Esophagus muscularis mucosa (tissue), 4 donors: ENCODE data around the gene THTPA. TPM values are rescaled to one million over a fixed set of nuclear protein-coding genes. Genes with fewer than 3 reads are reported as not detected.

Experiments used
- DNase-seq: peaks from one replicate; pipeline ENCODE4 v3.0.0-alpha.2; 2017; ENCODE audit errors: extremely low spot score
- H3K27ac ChIP-seq, 4 donors: fragments of 200-600 bp; sonication (generic); replicated peaks in 1 of 4; 1 replicate in 3 of 4; 2 replicates in 1 of 4; pipeline ENCODE4 v1.5.1; 2016 to 2019; ENCODE audit warnings: mild to moderate bottlenecking in 1 of 4
- H3K27me3 ChIP-seq, 4 donors: fragments of 200-600 bp; sonication (generic); one replicate each; pipeline versions ENCODE4 v1.5.1 to v1.6.0; 2016 to 2019
- H3K36me3 ChIP-seq, 4 donors: fragments of 200-600 bp; sonication (generic); one replicate each; pipeline ENCODE4 v1.5.1; 2016 to 2019
- H3K4me1 ChIP-seq, 4 donors: fragments of 200-600 bp; sonication (generic); one replicate each; pipeline ENCODE4 v1.5.1; 2016 to 2019
- H3K4me3 ChIP-seq, 4 donors: fragments of 200-600 bp; sonication (generic); 1 replicate in 2 of 4; 2 replicates in 2 of 4; pipeline ENCODE4 v1.5.1; 2016 to 2019; ENCODE audit warnings: mild to moderate bottlenecking in 4 of 4, moderate library complexity in 1 of 4
- H3K9me3 ChIP-seq, 4 donors: fragments of 200-600 bp; sonication (generic); 1 replicate in 3 of 4; 2 replicates in 1 of 4; pipeline ENCODE4 v1.5.1; 2016 to 2019
- EP300 ChIP-seq: sonication (generic); formaldehyde crosslinking; IDR thresholded peaks from one replicate; pipeline ENCODE4 v1.6.1; 2017; ENCODE audit warnings: antibody characterized with exemption
- POLR2A ChIP-seq: fragments of 450-650 bp; IDR thresholded peaks from one replicate; pipeline ENCODE4 v1.6.1; 2017; ENCODE audit warnings: antibody characterized with exemption, moderate library complexity, mild to moderate bottlenecking, low read depth
- POLR2AphosphoS5 ChIP-seq, 2 donors: sonication (generic); formaldehyde crosslinking; IDR thresholded peaks; one replicate each; pipeline ENCODE4 v1.6.1; 2017; ENCODE audit warnings: antibody characterized with exemption in 2 of 2
- WGBS: methylation state at CpG from one replicate; pipeline ENCODE4 v1.1.5; 2018; 5-methylcytosine and 5-hydroxymethylcytosine counted together
- intact Hi-C: fragments of 100-400 bp; cut with DNase I; formaldehyde crosslinking; loops from one replicate; pipeline ENCODE4 v1.15.1; 2023
- total RNA-seq, 4 donors: library from RNA; depleted of rRNA; stranded (reverse); fragments of >200 nt; gene quantifications; one replicate each; pipeline versions ENCODE4 v1.1.0 to v1.2.1, GENCODE V29; 2016
- TF ChIP-seq, protein P1 (sequence below), 3 experiments: fragments of 200-600 bp in 2 of 3; fragments of 450-650 bp in 1 of 3; sonication (generic) in 2 of 3; IDR thresholded peaks; one replicate each; pipeline ENCODE4 v1.5.1; 2017 to 2019; ENCODE audit warnings: antibody characterized with exemption in 3 of 3, mild to moderate bottlenecking in 2 of 3, moderate library complexity in 1 of 3

Gene THTPA
- total RNA-seq, 4 donors from 2014 or later, result 18.3 to 20.0 (median 19.7) TPM

- Histone ChIP-seq H3K9me3 (no peaks in the 10 kb centered on the region), H3K4me3 (no peak overlapping the region), H3K27me3 (no peaks in the 10 kb centered on the region), H3K36me3 (peaks cover 0 to 22% (median 4%) of the 10 kb centered on the region in 4 donors), H3K27ac (no peak overlapping the region), H3K4me1 (no peaks in the 10 kb centered on the region)
- WGBS, result 81% methylated on average over 7 of the region's 8 CpGs
- no peak for TF ChIP-seq POLR2AphosphoS5 (IDR thresholded peaks at IDR 0.05)
- no peak for TF ChIP-seq EP300
- TF ChIP-seq, protein P1, sequence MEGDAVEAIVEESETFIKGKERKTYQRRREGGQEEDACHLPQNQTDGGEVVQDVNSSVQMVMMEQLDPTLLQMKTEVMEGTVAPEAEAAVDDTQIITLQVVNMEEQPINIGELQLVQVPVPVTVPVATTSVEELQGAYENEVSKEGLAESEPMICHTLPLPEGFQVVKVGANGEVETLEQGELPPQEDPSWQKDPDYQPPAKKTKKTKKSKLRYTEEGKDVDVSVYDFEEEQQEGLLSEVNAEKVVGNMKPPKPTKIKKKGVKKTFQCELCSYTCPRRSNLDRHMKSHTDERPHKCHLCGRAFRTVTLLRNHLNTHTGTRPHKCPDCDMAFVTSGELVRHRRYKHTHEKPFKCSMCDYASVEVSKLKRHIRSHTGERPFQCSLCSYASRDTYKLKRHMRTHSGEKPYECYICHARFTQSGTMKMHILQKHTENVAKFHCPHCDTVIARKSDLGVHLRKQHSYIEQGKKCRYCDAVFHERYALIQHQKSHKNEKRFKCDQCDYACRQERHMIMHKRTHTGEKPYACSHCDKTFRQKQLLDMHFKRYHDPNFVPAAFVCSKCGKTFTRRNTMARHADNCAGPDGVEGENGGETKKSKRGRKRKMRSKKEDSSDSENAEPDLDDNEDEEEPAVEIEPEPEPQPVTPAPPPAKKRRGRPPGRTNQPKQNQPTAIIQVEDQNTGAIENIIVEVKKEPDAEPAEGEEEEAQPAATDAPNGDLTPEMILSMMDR (IDR thresholded peaks at IDR 0.05), result no peak
- no peak for TF ChIP-seq POLR2A
- DNase-seq, result no peak
- intact Hi-C loops, result no loop called here
Measured at GRCh38 chr14:23525611-23526010, 30.5 kb upstream of the THTPA start.

GRCh38 chr14:23528555-23528954 lies 27.5 kb upstream of the THTPA start:
- no peak for DNase-seq
- H3K36me3 ChIP-seq, result peaks cover 0 to 27% (median 6%) of the 10 kb centered on the region in 4 donors
- WGBS, result 63% methylated on average over 1 of the region's 1 CpG
- H3K27me3 ChIP-seq, result no peaks in the 10 kb centered on the region
- H3K4me1 ChIP-seq, result no peaks in the 10 kb centered on the region
- no peaks in the 10 kb centered on the region for H3K9me3 ChIP-seq
- intact Hi-C loops, result no loop called here
- H3K4me3 ChIP-seq, result no peak overlapping the region
- no peak overlapping the region for H3K27ac ChIP-seq
- TF ChIP-seq, protein P1 (IDR thresholded peaks at IDR 0.05), result no peak
- TF ChIP-seq POLR2AphosphoS5 (IDR thresholded peaks at IDR 0.05) (no peak), EP300 (no peak), POLR2A (no peak)

DNA sequence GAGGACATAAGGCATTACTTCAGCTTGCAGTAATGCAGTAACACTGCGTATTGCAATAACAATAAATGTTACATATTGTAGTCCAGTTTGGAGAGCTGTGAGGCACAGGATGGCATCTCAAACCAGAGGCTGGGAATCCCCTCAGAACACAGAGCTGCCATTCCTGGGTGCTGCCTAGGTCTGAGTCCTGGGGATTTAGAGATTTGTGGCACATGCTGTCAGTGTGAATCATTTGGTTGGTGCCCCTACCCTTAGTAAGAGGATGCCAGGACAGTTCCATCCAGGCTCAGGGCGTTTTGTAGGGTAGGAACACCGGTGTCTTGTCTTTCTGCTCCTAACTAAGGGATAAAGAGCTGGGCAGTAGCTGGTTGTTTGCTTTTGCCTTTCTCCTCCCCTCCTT lies 27.1 kb upstream of the THTPA start:
- Histone ChIP-seq H3K36me3 (peaks cover 0 to 31% (median 7%) of the 10 kb centered on the region in 4 donors), H3K9me3 (no peaks in the 10 kb centered on the region), H3K4me1 (no peaks in the 10 kb centered on the region), H3K27me3 (no peaks in the 10 kb centered on the region), H3K4me3 (no peak overlapping the region), H3K27ac (no peak overlapping the region)
- WGBS, result 80% methylated on average over 3 of the region's 3 CpGs
- TF ChIP-seq, protein P1 (IDR thresholded peaks at IDR 0.05), result no peak
- DNase-seq, result no peak
- intact Hi-C loops, result no loop called here

GRCh38 chr14:23530375-23531055 lies 25.6 kb upstream of the THTPA start:
- H3K27ac ChIP-seq, result peak overlapping the region in 1 of 4 donors; percentile 4
- no peaks in the 10 kb centered on the region for H3K9me3 ChIP-seq
- DNase-seq, result no peak
- 75% methylated on average over 9 of the region's 10 CpGs for WGBS
- TF ChIP-seq POLR2AphosphoS5 (IDR thresholded peaks at IDR 0.05) (no peak), POLR2A (no peak), EP300 (no peak)
- TF ChIP-seq, protein P1 (IDR thresholded peaks at IDR 0.05), result no peak
- no peaks in the 10 kb centered on the region for H3K27me3 ChIP-seq
- H3K4me1 ChIP-seq, result no peaks in the 10 kb centered on the region
- no peak overlapping the region for H3K4me3 ChIP-seq
- intact Hi-C loops, result no loop called here
- H3K36me3 ChIP-seq, result peaks cover 0 to 32% (median 6%) of the 10 kb centered on the region in 4 donors

- intact Hi-C loops, result no loop called here
- WGBS, result 94% methylated on average over 12 of the region's 12 CpGs
Measured at GRCh38 chr14:23531391-23531790, 24.7 kb upstream of the THTPA start.

More at GRCh38 chr14:23531391-23531790, 24.7 kb upstream of the THTPA start:
- TF ChIP-seq POLR2AphosphoS5 (IDR thresholded peaks at IDR 0.05) (no peak), POLR2A (no peak), EP300 (no peak)
- TF ChIP-seq, protein P1 (IDR thresholded peaks at IDR 0.05), result no peak
- Histone ChIP-seq H3K4me3 (no peak overlapping the region), H3K36me3 (peaks cover 0 to 23% (median 3%) of the 10 kb centered on the region in 4 donors), H3K27ac (no peak overlapping the region), H3K4me1 (no peaks in the 10 kb centered on the region), H3K9me3 (no peaks in the 10 kb centered on the region), H3K27me3 (no peaks in the 10 kb centered on the region)
- no peak for DNase-seq
